DND-41 (cell line): Measurements from ENCODE around the gene USH1G.

Experiments used
- ATAC-seq: fragments of 200-7000 bp; cut with Tn5 transposase; 3 replicates; pipeline ENCODE4 v1.9.1; 2021; ENCODE audit warnings: low read depth; ENCODE audit not compliant: insufficient read depth
- DNase-seq: peaks from one replicate; pipeline ENCODE4 v3.0.0-alpha.2; 2020
- H2AFZ ChIP-seq: 2 replicates; pipeline ENCODE4 v1.6.0; 2012; ENCODE audit warnings: low read depth, low read length
- H3K27ac ChIP-seq: 2 replicates; pipeline ENCODE4 v1.5.1; 2012; ENCODE audit warnings: low read length, inconsistent platforms
- H3K27me3 ChIP-seq: fragments of 200-600 bp; sonication (generic); 2 replicates; pipeline ENCODE4 v1.6.0; 2012; ENCODE audit warnings: low read length, mild to moderate bottlenecking, inconsistent platforms; ENCODE audit not compliant: insufficient read depth, poor library complexity
- H3K36me3 ChIP-seq: 2 replicates; pipeline ENCODE4 v1.5.1; 2012; ENCODE audit warnings: low read length, inconsistent platforms; ENCODE audit not compliant: insufficient read depth
- H3K4me1 ChIP-seq: 2 replicates; pipeline ENCODE4 v1.5.1; 2012; ENCODE audit warnings: mild to moderate bottlenecking, low read length; ENCODE audit not compliant: insufficient read depth
- H3K4me2 ChIP-seq: 2 replicates; pipeline ENCODE4 v1.6.0; 2012; ENCODE audit warnings: mild to moderate bottlenecking, moderate library complexity, low read length, inconsistent platforms; ENCODE audit not compliant: insufficient read depth
- H3K4me3 ChIP-seq, 2 experiments: fragments of 200-600 bp in 1 of 2; shearing (Covaris generic) in 1 of 2; 2 replicates each; pipeline ENCODE4 v1.5.1; 2012 to 2016; ENCODE audit warnings: inconsistent platforms in 2 of 2, low read length in 2 of 2, mild to moderate bottlenecking in 2 of 2, low read depth in 1 of 2, moderate library complexity in 1 of 2
- H3K79me2 ChIP-seq: 2 replicates; pipeline ENCODE4 v1.6.0; 2012; ENCODE audit warnings: low read length, inconsistent platforms; ENCODE audit not compliant: insufficient read depth
- H3K9ac ChIP-seq: 2 replicates; pipeline ENCODE4 v1.6.0; 2012; ENCODE audit warnings: low read depth, mild to moderate bottlenecking, inconsistent platforms, low read length, moderate library complexity
- H3K9me3 ChIP-seq: 2 replicates; pipeline ENCODE4 v1.5.1; 2012; ENCODE audit warnings: low read length, moderate library complexity, mild to moderate bottlenecking, inconsistent platforms; ENCODE audit not compliant: insufficient read depth, severe bottlenecking
- H4K20me1 ChIP-seq: 2 replicates; pipeline ENCODE4 v1.6.0; 2012; ENCODE audit warnings: low read length; ENCODE audit not compliant: insufficient read depth
- EZH2 ChIP-seq: IDR thresholded peaks from 3 replicates; pipeline ENCODE4 v1.6.1; 2012; ENCODE audit warnings: borderline replicate concordance, low read depth, mild to moderate bottlenecking, moderate library complexity, low read length, inconsistent platforms; ENCODE audit not compliant: severe bottlenecking
- TF ChIP-seq, protein P1 (sequence below): IDR thresholded peaks from 2 replicates; pipeline ENCODE4 v1.5.1; 2012; ENCODE audit warnings: borderline replicate concordance, low read length, moderate library complexity, mild to moderate bottlenecking; ENCODE audit not compliant: poor library complexity, severe bottlenecking; ENCODE audit errors: extremely low read depth

Gene USH1G

DNA sequence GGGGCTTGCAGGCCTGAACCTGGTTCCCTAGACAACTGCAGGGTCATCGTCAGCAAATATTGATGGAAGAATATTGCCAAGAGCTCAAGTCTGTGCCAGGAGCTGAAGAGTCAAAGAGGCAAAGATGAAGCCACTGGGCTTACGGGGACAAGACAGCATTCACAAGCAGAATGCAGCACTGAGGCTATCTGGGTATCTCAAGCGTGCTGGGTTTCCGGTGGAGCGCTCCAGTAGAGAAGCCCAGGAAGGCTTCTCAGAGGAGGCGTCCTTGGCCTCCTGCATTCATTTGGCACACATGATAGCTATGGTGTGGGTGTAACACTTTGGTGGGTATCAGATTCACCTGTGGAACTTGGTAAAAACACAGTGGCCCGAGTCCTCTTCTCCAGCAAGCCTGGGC lies 32.5 kb downstream of the USH1G start:
- Histone ChIP-seq H3K4me1 (no peaks in the 10 kb centered on the region), H3K27me3 (no peaks in the 10 kb centered on the region), H3K9ac (no peak overlapping the region), H2AFZ (no peak overlapping the region), H3K9me3 (no peaks in the 10 kb centered on the region), H4K20me1 (no peaks in the 10 kb centered on the region), H3K36me3 (no peaks in the 10 kb centered on the region), H3K4me2 (no peak overlapping the region), H3K4me3 (no peak overlapping the region), H3K79me2 (no peaks in the 10 kb centered on the region), H3K27ac (no peak overlapping the region)
- TF ChIP-seq, protein P1, sequence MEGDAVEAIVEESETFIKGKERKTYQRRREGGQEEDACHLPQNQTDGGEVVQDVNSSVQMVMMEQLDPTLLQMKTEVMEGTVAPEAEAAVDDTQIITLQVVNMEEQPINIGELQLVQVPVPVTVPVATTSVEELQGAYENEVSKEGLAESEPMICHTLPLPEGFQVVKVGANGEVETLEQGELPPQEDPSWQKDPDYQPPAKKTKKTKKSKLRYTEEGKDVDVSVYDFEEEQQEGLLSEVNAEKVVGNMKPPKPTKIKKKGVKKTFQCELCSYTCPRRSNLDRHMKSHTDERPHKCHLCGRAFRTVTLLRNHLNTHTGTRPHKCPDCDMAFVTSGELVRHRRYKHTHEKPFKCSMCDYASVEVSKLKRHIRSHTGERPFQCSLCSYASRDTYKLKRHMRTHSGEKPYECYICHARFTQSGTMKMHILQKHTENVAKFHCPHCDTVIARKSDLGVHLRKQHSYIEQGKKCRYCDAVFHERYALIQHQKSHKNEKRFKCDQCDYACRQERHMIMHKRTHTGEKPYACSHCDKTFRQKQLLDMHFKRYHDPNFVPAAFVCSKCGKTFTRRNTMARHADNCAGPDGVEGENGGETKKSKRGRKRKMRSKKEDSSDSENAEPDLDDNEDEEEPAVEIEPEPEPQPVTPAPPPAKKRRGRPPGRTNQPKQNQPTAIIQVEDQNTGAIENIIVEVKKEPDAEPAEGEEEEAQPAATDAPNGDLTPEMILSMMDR: no peak
- TF ChIP-seq EZH2: no peak
- DNase-seq: no peak
- ATAC-seq: no peak

DNA sequence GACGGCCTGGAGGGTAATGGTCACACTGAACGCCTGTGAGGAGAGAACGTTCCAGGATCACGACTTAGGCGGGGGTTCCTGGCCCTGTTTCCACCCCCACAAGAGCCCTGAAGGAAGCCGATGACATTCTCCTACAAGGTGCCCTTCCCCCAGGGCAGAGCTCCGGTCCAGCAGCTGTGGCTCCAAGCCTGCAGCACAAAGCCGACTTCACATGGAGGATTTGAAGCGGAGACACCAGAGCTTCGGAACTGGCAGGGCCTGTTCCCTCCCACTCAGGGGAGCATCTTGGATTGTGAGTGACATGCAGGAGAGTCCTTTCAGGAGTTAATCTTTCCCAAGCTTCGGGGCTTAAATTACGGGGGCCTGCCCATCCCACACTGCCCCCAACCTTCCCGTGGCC lies 34.6 kb downstream of the USH1G start:
- ATAC-seq (no peak), DNase-seq (no peak)
- no peaks in the 10 kb centered on the region for H3K36me3 ChIP-seq
- no peaks in the 10 kb centered on the region for H3K9me3 ChIP-seq
- no peaks in the 10 kb centered on the region for H3K27me3 ChIP-seq
- H3K4me3 ChIP-seq: no peak overlapping the region
- TF ChIP-seq, protein P1: no peak
- TF ChIP-seq EZH2: no peak
- H3K9ac ChIP-seq: no peak overlapping the region
- no peaks in the 10 kb centered on the region for H3K79me2 ChIP-seq
- H4K20me1 ChIP-seq: no peaks in the 10 kb centered on the region
- no peak overlapping the region for H3K4me2 ChIP-seq
- H3K4me1 ChIP-seq: no peaks in the 10 kb centered on the region
- H3K27ac ChIP-seq: no peak overlapping the region
- no peak overlapping the region for H2AFZ ChIP-seq

DNA sequence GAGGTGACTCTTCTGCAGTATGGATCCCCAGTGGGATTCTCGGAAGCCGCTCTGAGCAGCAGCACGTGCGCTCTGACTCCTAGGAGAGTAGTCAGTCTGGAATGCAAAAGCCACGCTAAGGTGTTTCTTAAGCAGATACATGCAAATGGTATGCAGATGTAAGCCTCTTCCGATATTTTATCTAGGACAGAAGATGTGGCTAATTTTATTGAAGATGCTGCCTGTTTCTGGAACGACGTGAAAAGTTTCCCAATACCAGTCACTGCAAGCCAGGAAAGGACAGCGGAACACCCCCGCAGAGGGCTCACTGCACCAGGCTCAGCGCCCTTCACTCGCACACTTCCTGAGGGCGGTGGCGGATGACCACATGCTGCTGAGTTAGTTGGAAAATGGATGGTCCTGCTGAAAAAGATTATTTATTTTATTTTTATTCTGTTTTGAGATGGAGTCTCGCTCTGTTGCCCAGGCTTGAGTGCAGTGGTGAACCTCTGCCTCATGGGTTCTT lies 39.8 kb downstream of the USH1G start:
- no peak for ATAC-seq
- Histone ChIP-seq H3K36me3 (no peaks in the 10 kb centered on the region), H3K4me2 (no peak overlapping the region), H4K20me1 (peaks cover 5% of the 10 kb centered on the region; the same call in 1 of the 2 replicates), H3K27ac (no peak overlapping the region), H2AFZ (no peak overlapping the region), H3K4me3 (no peak overlapping the region), H3K79me2 (no peaks in the 10 kb centered on the region), H3K9me3 (no peaks in the 10 kb centered on the region), H3K4me1 (no peaks in the 10 kb centered on the region), H3K9ac (no peak overlapping the region), H3K27me3 (peaks cover 6% of the 10 kb centered on the region)
- DNase-seq: no peak
- TF ChIP-seq EZH2: no peak
- TF ChIP-seq, protein P1: no peak
